Esophagus squamous epithelium (tissue), 4 donors: ENCODE results near the gene SMIM22.

Experiments used
- CTCF ChIP-seq, 6 experiments: fragments of 450-650 bp in 4 of 6; fragments of 200-600 bp in 2 of 6; sonication (generic) in 2 of 6; IDR thresholded peaks; one replicate each; pipeline ENCODE4 v1.5.1; 2016 to 2019; ENCODE audit warnings: antibody characterized with exemption in 6 of 6, mild to moderate bottlenecking in 4 of 6, moderate library complexity in 4 of 6
- POLR2A ChIP-seq, 4 donors: fragments of 450-650 bp; IDR thresholded peaks; one replicate each; pipeline ENCODE4 v1.6.1; 2017; ENCODE audit warnings: antibody characterized with exemption in 4 of 4, mild to moderate bottlenecking in 4 of 4, moderate library complexity in 3 of 4

DNA sequence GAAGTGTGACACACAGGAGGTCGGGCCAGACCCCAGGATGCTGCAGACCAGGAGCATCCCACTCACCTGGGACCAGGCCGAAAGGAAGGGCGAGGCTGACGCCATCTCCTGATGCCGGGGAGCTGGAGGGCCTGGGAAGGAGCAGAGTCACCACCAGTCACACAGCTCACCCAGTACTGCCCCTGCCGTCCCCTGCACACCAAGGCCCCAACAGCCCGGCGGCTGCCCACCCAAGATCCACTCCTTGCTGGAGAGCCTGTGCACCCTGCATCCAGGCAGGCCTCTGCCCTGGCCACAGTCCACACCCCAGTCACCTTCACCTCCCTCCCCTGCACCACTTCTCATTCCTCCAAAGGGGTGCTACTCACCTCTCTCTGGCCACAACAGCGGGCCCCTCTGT lies 33.0 kb upstream of the SMIM22 start:
- TF ChIP-seq CTCF (IDR thresholded peaks at IDR 0.05) (no peak), POLR2A (IDR thresholded peaks at IDR 0.05) (no peak)
